IPS-18a (cell line): ENCODE results near the gene GABBR1.
"Not testable (repeated sequence)": the region's sequence is repeated elsewhere in the genome, so short reads cannot be mapped to it uniquely, and the experiment has no call there.

ENCODE experiments used
- H3K27ac ChIP-seq: one replicate; pipeline ENCODE4 v1.5.1; 2013; ENCODE audit warnings: low read length
- H3K27me3 ChIP-seq: one replicate; pipeline ENCODE4 v1.6.1; 2013; ENCODE audit warnings: mild to moderate bottlenecking, low read length; ENCODE audit not compliant: control insufficient read depth, insufficient read depth
- H3K36me3 ChIP-seq: one replicate; pipeline ENCODE4 v1.6.1; 2013; ENCODE audit warnings: low read depth, low read length; ENCODE audit not compliant: control insufficient read depth
- H3K4me1 ChIP-seq: one replicate; pipeline ENCODE4 v1.6.1; 2013; ENCODE audit warnings: low read depth, low read length; ENCODE audit not compliant: control insufficient read depth
- H3K4me3 ChIP-seq: one replicate; pipeline ENCODE4 v1.5.1; 2013; ENCODE audit warnings: low read length
- H3K9ac ChIP-seq: one replicate; pipeline ENCODE4 v1.6.1; 2013; ENCODE audit warnings: mild to moderate bottlenecking, low read length, moderate library complexity
- H3K9me3 ChIP-seq: one replicate; pipeline ENCODE4 v1.6.1; 2013; ENCODE audit warnings: low read depth, low read length; ENCODE audit not compliant: control insufficient read depth

GABBR1 gene

DNA sequence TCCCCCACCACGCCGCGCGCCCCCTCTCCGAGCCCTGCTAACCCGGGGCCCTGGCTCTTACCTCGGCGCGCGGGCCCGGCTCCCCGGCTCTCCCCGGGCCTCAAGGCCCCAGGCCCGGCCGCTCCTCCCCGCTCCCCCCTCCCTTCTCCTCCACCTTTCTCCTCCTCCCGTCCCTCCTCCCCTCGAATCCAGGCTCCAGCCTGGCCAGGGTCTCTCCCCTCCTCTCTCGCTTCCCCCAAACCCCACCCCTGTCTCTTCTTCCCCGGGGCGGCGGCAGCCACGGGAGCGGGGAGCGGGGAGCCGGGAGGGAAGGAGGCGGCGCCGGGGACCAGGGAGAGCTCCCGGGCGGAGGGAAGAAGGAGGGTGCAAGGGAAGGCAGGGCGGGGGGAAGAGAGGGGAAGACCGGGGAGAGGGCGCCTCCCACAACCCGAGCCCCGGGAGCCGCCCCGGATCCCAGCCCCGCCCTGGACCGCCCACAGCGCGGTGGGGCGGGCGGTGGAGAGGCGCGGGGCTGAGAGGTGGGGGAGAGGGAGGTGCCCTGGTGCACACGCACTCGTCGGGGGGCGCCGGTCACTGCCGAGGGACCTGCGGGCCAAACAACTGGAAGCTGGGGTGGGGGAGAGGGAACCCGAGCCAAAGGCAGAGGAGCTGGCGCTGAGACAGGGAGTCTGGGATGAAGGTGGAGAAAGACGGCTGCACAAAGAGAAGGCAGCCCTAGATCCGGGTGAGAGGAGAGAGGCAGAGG is at the start of gene GABBR1:
Gene GABBR1, minus strand, starts transcription at position 395 of the 745 bp plus-strand sequence. CDS start 798 bp downstream, outside the sequence.
- peak within 1 kb of the TSS; percentile 73 for H3K9ac ChIP-seq
- H3K36me3 ChIP-seq = no peaks in the 10 kb centered on the region
- H3K27me3 ChIP-seq = no peaks in the 10 kb centered on the region
- peak within 1 kb of the TSS; percentile 67 for H3K27ac ChIP-seq
- no peaks in the 10 kb centered on the region for H3K9me3 ChIP-seq
- peak within 1 kb of the TSS; percentile 85 for H3K4me3 ChIP-seq
- H3K4me1 ChIP-seq = peaks cover 31% of the 10 kb centered on the region

DNA sequence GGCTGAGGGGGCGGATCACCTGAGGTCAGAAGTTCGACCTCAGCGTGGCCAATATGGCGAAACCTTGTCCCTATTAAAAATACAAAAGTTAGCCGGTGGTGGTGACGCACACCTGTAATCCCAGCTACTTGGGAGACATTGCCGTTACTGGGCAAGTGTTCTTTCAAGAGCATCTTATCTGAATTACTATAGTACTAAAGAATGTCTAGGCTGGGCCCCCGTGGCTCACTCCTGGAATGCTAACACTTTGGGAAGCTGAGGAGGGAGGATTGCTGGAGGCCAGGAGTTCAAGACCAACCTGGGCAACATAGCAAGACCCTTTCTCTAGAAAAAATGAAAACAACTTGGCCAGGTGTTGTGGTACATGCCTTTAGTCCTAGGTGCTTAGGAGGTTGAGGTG is 48.8 kb upstream of the GABBR1 start:
- H3K4me3 ChIP-seq = no peak overlapping the region
- H3K4me1 ChIP-seq = peaks cover 14% of the 10 kb centered on the region
- no peaks in the 10 kb centered on the region for H3K36me3 ChIP-seq
- H3K27ac ChIP-seq = no peak overlapping the region
- H3K27me3 ChIP-seq = no peaks in the 10 kb centered on the region
- H3K9me3 ChIP-seq = no peaks in the 10 kb centered on the region
- H3K9ac ChIP-seq = no peak overlapping the region

- H3K27me3 ChIP-seq = no peaks in the 10 kb centered on the region
Measured at GRCh38 chr6:29680904-29681303, 47.9 kb upstream of the GABBR1 start, which contains the start of gene ZFP57. TSS of gene ZFP57 (minus strand) at chr6:29681152. CDS start at chr6:29677003, 4,149 bp downstream.

DNA sequence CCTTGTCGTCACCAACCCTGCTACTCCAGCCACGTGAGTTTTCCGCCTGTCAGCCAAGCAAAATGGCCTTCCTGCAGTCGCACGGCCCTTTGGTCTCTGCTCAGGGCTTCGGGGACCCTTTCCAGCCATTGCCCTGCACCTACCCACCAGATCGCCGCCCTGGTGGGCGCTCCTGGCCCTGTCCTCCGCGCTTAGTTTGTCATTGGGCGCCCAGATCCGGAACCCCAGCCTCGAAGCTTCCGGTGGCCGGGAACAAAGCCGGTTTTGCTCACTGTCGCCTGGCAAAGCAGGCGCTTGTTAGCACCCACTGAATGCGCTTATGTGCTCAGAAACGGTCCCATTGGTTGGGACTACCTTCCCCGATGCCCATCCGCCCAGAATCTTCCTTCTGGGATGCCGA is 47.4 kb upstream of the GABBR1 start:
- Histone ChIP-seq H3K9ac (no peak overlapping the region), H3K27ac (no peak overlapping the region), H3K9me3 (no peaks in the 10 kb centered on the region), H3K27me3 (no peaks in the 10 kb centered on the region), H3K36me3 (no peaks in the 10 kb centered on the region), H3K4me1 (peaks cover 17% of the 10 kb centered on the region), H3K4me3 (no peak overlapping the region)

More at GRCh38 chr6:29680904-29681303, 47.9 kb upstream of the GABBR1 start, which contains the start of gene ZFP57:
- Histone ChIP-seq H3K4me1 (peaks cover 17% of the 10 kb centered on the region), H3K27ac (no peak within 1 kb of the TSS), H3K4me3 (no peak within 1 kb of the TSS), H3K9me3 (no peaks in the 10 kb centered on the region), H3K9ac (no peak within 1 kb of the TSS), H3K36me3 (no peaks in the 10 kb centered on the region)

DNA sequence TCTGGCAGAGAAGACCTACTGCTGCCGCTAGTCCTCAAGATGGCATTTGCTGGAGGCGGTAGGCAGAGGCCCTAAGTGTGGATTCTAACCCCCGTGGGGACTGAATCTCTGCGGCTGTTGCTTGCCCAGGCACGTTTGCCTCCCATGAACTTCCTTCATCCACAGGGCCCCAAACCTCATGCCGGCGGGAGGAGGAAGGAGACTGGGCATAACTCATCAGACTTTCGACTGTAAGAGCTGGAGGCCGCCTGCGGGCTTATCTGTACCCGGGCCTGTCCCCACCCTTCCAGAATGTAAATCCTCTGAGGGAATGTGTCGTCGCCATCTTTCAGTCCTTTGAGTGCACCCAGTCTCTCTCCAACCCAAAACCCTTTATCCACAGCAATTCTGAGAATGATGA is 47.0 kb upstream of the GABBR1 start:
- Histone ChIP-seq H3K4me1 (peaks cover 17% of the 10 kb centered on the region), H3K9me3 (no peaks in the 10 kb centered on the region), H3K9ac (no peak overlapping the region), H3K27me3 (no peaks in the 10 kb centered on the region), H3K27ac (no peak overlapping the region), H3K36me3 (no peaks in the 10 kb centered on the region), H3K4me3 (no peak overlapping the region)

DNA sequence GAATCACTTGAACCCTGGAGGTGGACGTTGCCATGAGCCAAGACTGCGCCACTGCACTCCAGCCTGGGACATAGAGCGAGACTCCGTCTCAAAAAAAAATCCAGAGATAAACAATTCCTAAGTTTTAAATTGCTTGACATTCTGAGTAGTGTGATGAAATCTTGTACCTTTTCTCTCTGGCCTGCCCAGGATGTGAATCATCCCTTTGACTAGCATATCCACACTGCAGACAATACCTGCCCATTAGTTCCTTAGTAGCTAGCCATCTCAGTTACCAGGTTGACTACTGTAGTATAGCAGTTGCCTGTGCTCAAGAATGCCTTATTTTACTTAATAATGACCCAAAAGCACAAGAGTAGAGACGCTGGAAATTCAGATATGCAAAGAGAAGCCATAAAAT is 45.1 kb upstream of the GABBR1 start:
- Histone ChIP-seq H3K9me3 (no peaks in the 10 kb centered on the region), H3K27me3 (no peaks in the 10 kb centered on the region), H3K4me1 (peaks cover 7% of the 10 kb centered on the region), H3K27ac (no peak overlapping the region), H3K4me3 (no peak overlapping the region), H3K9ac (no peak overlapping the region), H3K36me3 (no peaks in the 10 kb centered on the region)

- Histone ChIP-seq H3K27ac (no peak overlapping the region), H3K36me3 (no peaks in the 10 kb centered on the region), H3K27me3 (no peaks in the 10 kb centered on the region), H3K4me3 (no peak overlapping the region), H3K9me3 (no peaks in the 10 kb centered on the region), H3K9ac (no peak overlapping the region), H3K4me1 (peaks cover 7% of the 10 kb centered on the region)
Measured at GRCh38 chr6:29676981-29677601, 44.1 kb upstream of the GABBR1 start.

DNA sequence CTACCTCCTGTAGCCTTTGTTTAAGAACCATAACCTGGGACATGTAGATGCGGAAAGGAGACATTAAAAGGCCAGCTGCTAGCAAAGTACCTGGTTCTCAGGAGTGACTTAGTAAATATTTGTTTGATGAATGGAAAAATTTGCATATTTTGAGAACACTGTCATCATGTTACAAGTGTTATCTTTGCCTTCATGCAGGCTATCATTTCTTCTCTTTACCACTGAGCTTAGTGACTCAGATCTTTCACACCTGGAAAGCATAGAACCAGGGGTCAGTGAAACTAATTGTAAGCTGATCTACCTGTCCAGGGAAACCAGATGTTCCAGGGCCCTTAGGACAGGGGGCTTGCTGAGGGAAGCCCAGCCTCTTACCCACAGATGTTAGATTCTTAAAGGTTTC is 42.6 kb upstream of the GABBR1 start:
- no peaks in the 10 kb centered on the region for H3K36me3 ChIP-seq
- H3K9ac ChIP-seq = no peak overlapping the region
- H3K27ac ChIP-seq = no peak overlapping the region
- peaks cover 8% of the 10 kb centered on the region for H3K27me3 ChIP-seq
- peaks cover 7% of the 10 kb centered on the region for H3K4me1 ChIP-seq
- no peak overlapping the region for H3K4me3 ChIP-seq
- H3K9me3 ChIP-seq = no peaks in the 10 kb centered on the region

DNA sequence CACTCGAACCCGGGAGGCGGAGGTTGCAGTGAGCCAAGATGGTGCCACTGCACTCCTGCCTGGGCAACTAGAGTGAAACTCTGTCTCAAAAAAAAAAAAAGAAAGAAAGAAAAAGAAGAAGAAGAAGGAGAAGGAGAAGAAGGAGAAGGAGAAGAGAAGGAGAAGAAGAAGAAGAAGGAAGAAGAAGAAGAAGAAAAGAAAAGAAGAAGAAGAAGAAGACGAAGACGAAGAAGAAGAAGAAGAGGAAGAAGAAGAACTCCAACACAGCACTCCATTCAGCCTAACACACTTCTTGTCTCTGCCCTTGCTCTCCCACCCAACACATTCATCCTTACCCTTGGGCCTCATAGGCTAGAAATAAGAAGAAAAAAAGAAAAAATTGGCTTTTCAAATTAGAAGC is 41.0 kb upstream of the GABBR1 start:
- Histone ChIP-seq H3K9me3 (no peaks in the 10 kb centered on the region), H3K4me3 (no peak overlapping the region), H3K27me3 (peaks cover 8% of the 10 kb centered on the region), H3K36me3 (no peaks in the 10 kb centered on the region), H3K27ac (no peak overlapping the region), H3K4me1 (peaks cover 7% of the 10 kb centered on the region), H3K9ac (no peak overlapping the region)

DNA sequence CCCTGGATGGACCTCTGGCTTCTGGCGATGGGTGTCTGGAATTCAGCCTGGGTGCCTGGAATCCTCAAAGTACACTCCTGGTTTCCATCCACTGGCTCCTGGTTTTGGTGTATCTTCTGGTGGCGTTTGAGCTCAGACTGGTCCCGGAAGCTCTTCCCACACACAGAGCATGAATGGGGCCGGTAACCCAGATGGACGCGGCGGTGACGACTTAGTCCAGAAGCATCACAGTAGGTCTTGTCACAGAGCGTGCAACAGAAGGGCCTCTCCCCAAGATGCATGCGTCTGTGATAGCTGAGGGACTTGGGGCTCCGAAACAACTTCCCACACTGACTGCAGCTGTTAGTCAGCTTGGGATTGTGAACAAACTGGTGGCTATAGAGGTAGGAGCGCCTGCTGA is 40.2 kb upstream of the GABBR1 start:
- no peak overlapping the region for H3K4me3 ChIP-seq
- H3K9ac ChIP-seq = no peak overlapping the region
- no peaks in the 10 kb centered on the region for H3K9me3 ChIP-seq
- peaks cover 14% of the 10 kb centered on the region for H3K27me3 ChIP-seq
- no peaks in the 10 kb centered on the region for H3K36me3 ChIP-seq
- no peak overlapping the region for H3K27ac ChIP-seq
- H3K4me1 ChIP-seq = peaks cover 11% of the 10 kb centered on the region

GRCh38 chr6:29672116-29672515 is 39.1 kb upstream of the GABBR1 start:
- H3K36me3 ChIP-seq, H3K9ac ChIP-seq, H3K9me3 ChIP-seq, H3K4me3 ChIP-seq, H3K27ac ChIP-seq: not testable (repeated sequence)
- peaks cover 21% of the 10 kb centered on the region for H3K27me3 ChIP-seq
- peaks cover 20% of the 10 kb centered on the region for H3K4me1 ChIP-seq

DNA sequence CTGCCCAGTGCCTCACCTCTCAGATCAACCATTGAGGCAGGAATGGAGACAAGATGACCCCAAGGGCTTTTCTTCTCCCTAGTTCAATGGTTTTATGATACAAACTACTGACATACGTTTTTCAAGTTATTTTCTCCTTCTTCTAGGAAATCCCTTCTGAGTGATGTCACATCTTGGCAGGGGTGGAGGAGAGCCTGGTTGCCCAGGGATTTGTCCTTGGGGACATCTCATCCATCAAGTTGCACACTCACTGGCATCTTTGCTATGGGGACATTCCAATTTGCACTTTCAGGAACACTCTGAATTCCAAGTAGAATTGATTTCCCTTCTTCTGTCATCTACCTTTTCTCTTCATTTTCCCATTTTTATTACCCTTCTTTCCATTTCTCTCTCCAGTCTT is 38.0 kb upstream of the GABBR1 start:
- Histone ChIP-seq H3K4me1 (peaks cover 26% of the 10 kb centered on the region), H3K9me3 (no peaks in the 10 kb centered on the region), H3K36me3 (no peaks in the 10 kb centered on the region), H3K4me3 (no peak overlapping the region), H3K27me3 (peaks cover 21% of the 10 kb centered on the region), H3K27ac (no peak overlapping the region), H3K9ac (no peak overlapping the region)
